Stimulated activated CD4-positive, alpha-beta T cell treated with anti-CD3 and anti-CD28 coated beads, Interleukin-2, amount 100 ng/mL, for 48 hours (primary cell): ENCODE measurements around the gene IQSEC2.
A peak's percentile ranks its signal among the peaks of the same experiment; 100 is the strongest.

ENCODE experiments used
- DNase-seq, 2 donors: peaks; one replicate each; pipeline ENCODE4 v3.0.0-alpha.2; 2020

The IQSEC2 gene

GRCh38 chrX:53303195-53303594 is 21.8 kb upstream of the IQSEC2 start:
- DNase-seq, result no peak

DNA sequence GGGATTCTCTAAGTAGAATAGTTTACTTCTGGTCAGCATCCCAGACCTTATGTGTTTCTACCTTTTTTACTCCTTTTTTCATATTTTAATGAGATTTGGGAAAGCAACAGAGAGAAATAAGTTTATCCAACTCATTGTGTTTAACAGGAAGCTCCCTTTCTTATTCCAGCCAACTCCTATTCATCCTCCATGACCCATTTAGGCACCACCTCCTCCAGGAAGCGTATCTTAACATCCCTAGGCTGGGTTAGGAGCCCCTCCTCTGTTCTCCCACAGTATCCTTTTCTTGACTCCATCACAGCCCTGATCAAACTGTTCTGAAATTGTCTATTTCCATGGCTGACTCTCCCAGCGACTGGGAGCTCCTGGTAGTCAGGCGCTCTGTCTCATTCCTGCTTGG is 18.8 kb upstream of the IQSEC2 start:
- no peak for DNase-seq

GRCh38 chrX:53294024-53294648 is 12.8 kb upstream of the IQSEC2 start:
- no peak for DNase-seq

GRCh38 chrX:53291596-53291995 is 10.2 kb upstream of the IQSEC2 start:
- DNase-seq, result no peak

- no peak for DNase-seq
These were observed 9.2 kb upstream of the IQSEC2 start for GRCh38 chrX:53290441-53291041.

GRCh38 chrX:53288189-53288588 is 6.8 kb upstream of the IQSEC2 start:
- DNase-seq, result no peak

DNA sequence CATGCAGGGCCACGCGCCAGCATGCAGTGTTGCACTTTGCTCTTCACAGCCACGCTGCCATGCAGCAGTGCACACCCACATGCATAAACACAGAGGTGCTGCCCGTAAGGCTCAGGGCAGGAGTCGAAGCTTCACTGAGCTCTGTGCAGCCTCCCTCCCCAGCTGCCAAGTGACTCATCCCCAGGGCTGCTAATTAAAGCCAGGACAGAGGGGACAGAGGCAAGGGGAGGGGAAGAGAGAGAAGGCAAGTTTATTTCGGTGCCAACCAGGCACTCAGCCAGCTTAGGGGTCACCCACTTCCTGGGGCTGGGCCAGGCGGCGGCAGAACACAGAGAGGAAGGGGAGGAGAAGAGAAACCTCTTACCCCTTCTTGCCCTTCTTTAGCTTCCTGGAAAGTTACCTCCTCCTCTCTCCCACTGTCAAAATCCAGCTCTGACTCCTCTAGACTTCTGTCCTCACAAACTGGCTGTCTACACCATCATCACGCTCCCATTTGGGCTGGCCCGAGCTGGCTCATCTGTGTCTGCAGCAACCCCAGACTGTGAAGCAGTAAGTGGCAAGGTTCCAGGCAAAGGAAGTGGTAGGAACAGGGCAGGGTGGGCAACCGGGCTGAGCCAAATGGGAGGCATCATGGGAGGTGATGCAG is 6.2 kb upstream of the IQSEC2 start:
- no peak for DNase-seq

- DNase-seq, result no peak
These were observed 4.8 kb upstream of the IQSEC2 start for GRCh38 chrX:53286171-53286570.

GRCh38 chrX:53285591-53285990 is 4.2 kb upstream of the IQSEC2 start:
- DNase-seq, result no peak

GRCh38 chrX:53284684-53285447 is 3.5 kb upstream of the IQSEC2 start:
- DNase-seq, result peak; percentile 40 to 61

DNA sequence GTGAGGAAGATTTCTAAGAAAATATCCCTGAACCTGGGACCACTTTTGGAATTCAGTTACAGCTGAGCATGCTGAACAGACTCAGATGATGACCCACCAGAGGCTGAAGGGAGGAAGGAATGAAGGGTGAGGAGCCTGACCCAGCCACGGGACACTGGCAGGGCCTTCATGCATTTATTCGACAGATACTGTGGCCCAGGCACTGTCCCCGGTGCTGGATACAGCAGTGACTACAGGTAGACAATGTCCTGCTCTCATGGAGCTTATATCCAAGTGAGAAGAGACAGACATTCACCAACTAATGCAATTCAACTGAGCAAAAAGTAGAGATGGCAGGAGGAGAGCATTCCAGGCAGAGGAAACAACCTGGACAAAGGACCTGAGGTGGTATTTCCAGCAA is 2.2 kb upstream of the IQSEC2 start:
- DNase-seq, result no peak

DNA sequence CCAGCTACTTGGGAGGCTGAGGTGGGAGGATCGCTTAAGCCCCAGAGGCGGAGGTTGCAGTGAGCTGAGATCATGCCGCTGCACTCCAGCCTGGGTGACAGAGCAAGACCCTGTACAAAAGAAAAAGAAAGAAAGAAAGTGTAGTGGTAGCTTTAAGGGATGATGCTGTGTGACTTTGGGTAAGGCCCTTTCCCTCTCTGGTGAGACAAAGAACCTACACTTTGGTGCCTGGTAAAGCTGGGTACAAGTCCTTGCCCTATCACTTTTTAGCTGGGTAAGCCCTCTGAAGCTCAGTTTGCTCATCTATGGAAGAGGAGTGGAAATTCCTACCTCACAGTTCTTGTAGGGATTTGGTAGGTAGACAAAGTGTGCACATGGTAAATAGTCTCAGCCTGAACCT is 1.7 kb upstream of the IQSEC2 start:
- DNase-seq, result no peak

- DNase-seq, result no peak
These were observed 745 bp upstream of the IQSEC2 start for GRCh38 chrX:53281963-53282695.

GRCh38 chrX:53280331-53281320 is 758 bp downstream of the IQSEC2 start:
- no peak for DNase-seq

DNA sequence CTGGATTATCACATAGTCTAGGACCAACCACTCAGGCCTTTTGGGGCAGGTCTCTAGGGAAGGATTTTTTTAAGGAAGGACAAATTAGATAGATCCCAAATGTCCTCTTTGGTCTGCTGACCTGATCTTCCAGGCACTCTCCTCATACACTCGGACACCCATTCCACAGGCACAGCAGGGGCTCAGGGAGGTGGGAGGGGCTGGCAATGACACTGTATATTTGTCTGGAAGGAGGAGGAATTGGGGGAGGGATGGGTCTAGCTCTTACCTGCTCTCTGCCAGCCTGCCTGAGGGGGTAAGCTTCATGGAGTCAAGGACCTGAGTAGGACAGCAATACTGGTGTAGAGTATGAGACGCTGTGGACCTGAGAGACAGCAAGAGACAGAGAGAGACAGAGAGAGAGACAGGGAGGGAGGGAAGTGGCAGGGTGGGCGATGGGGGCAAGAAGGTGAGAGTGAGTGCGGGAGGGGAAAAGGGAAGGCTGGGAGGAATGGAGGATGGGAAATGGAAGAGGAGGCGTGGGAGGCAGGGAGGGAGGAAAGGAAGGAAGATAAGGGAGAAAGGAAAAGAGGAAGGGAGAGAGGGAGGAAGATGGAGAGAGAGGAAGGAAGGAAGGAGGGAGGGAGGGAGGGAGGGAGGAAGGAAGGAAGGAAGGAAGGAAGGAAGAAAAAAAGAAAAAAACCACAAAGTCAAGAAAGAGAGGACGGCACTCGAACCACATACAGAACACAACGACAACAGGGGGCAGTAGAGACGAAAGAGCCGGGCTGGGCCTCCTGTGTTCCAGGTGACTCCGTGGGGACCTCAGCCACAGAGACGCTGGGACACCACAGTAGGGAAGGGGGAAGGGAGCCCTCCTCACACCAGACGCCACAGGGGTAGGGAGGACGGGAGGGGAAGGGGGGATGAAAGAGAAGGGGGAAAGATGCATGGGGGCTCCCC is 1.8 kb downstream of the IQSEC2 start:
- DNase-seq, result no peak

DNA sequence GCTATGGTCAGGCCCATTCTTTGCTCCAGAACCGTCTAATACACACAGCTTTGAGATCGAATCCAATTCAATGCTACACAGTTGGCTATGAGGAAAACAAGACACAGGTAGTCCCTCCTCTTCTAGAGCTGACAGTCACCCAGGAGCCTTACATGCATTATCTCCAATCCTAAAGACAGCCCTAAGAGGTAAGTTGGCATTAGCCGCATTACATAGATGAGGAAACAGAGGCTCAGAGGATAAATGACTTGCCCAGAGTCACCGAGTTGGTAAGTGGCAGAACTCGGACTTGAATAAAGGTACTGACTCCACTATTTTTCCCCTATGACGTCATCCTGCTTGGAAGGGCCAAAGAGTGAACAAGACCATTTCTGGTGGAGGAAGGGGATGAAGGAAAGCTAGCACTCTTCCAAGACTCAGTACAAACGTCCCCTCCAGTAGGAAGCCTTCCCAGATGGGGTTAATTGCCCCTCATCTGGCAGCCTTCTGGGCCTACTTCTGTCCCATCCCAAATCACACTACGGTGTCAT is 8.5 kb downstream of the IQSEC2 start:
- DNase-seq, result no peak

- no peak for DNase-seq
These were observed 11.8 kb downstream of the IQSEC2 start for GRCh38 chrX:53269536-53270107.

DNA sequence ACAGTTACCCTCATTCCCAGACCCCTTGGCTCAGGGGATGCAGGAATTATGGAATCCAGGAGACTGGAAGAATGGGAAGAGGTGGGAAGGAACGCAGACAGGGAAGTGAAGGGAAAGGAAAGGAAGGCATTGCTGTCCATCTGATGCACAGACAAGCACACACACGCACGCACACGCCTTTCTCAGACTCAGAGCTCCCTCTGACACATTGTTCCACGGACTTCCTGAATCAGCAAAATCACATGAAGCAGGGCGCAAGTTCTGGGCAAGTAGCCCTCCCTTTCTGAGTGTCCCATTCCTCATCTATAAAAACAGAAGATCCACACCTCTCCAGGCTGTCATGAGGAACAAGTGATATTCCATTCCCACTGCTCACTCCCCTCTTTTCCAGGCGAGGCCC is 13.2 kb downstream of the IQSEC2 start:
- no peak for DNase-seq

GRCh38 chrX:53266914-53267313 is 14.5 kb downstream of the IQSEC2 start:
- no peak for DNase-seq
